Psoas muscle (tissue), 8 donors: ENCODE data around the gene CELF2. TPM values are rescaled to one million over a fixed set of nuclear protein-coding genes. Genes with fewer than 3 reads are reported as not detected.

ENCODE experiments used
- ATAC-seq, 4 donors: fragments of 200-7000 bp; cut with Tn5 transposase; one replicate each; pipeline ENCODE4 v1.9.1; 2020; ENCODE audit warnings: moderate library complexity in 3 of 4, mild to moderate bottlenecking in 2 of 4
- DNase-seq, 2 donors: peaks; one replicate each; pipeline ENCODE4 v3.0.0-alpha.2; 2020
- H3K27ac ChIP-seq: fragments of 200-600 bp; one replicate; pipeline ENCODE4 v1.8.0; 2022
- H3K27me3 ChIP-seq, 3 donors: fragments of 200-600 bp in 1 of 3; one replicate each; pipeline versions ENCODE4 v1.6.1 to v1.8.0; 2013 to 2022; ENCODE audit warnings: low read length in 2 of 3, mild to moderate bottlenecking in 2 of 3, moderate library complexity in 1 of 3; ENCODE audit not compliant: insufficient read depth in 3 of 3
- H3K36me3 ChIP-seq, 2 donors: fragments of 200-600 bp in 1 of 2; one replicate each; pipeline versions ENCODE4 v1.6.1 to v1.8.0; 2013 to 2022; ENCODE audit warnings: low read depth in 1 of 2, mild to moderate bottlenecking in 1 of 2, moderate library complexity in 1 of 2; ENCODE audit not compliant: insufficient read depth in 1 of 2
- H3K4me1 ChIP-seq: fragments of 200-600 bp; one replicate; pipeline ENCODE4 v1.8.0; 2022
- H3K4me3 ChIP-seq: fragments of 200-600 bp; one replicate; pipeline ENCODE4 v1.8.0; 2022; ENCODE audit warnings: mild to moderate bottlenecking
- H3K9me3 ChIP-seq: fragments of 200-600 bp; one replicate; pipeline ENCODE4 v1.8.0; 2022
- CTCF ChIP-seq: fragments of 200-600 bp; IDR thresholded peaks from one replicate; pipeline ENCODE4 v1.8.0; 2022; ENCODE audit warnings: antibody characterized with exemption
- WGBS, 3 donors: extraction: QIAGEN DNeasy Blood & Tissue Kit; methylation state at CpG; one replicate each; pipeline versions ENCODE4 v1.1.6 to v1.1.7; 2013; 5-methylcytosine and 5-hydroxymethylcytosine counted together
- intact Hi-C, 2 donors: fragments of 100-400 bp; cut with DNase I; formaldehyde crosslinking; loops; one replicate each; pipeline versions ENCODE4 v1.11.0 to v1.14.2; 2022
- polyA plus RNA-seq, 3 donors: library from polyadenylated mRNA; stranded (reverse); fragments of 200-250 nt; gene quantifications; one replicate each; pipeline ENCODE4 v1.2.3, GENCODE V29; 2013
- total RNA-seq, 4 donors: library from RNA; stranded (reverse); fragmentation: NEBNext Ultra II Directional in 2 of 4; extraction: Animal tissue kit (Norgen Biotek cat#: 25700) in 2 of 4; gene quantifications; one replicate each; pipeline versions ENCODE4 v1.2.1 to v1.2.4, GENCODE V29; 2021 to 2023
- donor health status: healthy with polysubstance abuse.
- donor health status: DM: no; HTN: no; CAD: no; lungs with moderate emphysema.
- donor health status: Bipolar disorder and iron deficiency.
- donor health status: healthy.
- donor health status: DM: yes; HTN: yes; CAD: no.
- donor health status: DM: no; HTN: no; CAD: no.
- donor health status: DM: no; HTN: no; CAD: no.
- donor health status: DM: yes; HTN: yes; CAD: no.

CELF2 gene
- total and polyA plus RNA-seq, 7 donors, result 9.8 to 47.8 (median 29.0) TPM

- intact Hi-C loops, result no loop called here
- Histone ChIP-seq H3K36me3 (no peaks in the 10 kb centered on the region), H3K27me3 (no peaks in the 10 kb centered on the region), H3K9me3 (no peaks in the 10 kb centered on the region), H3K4me1 (peaks cover 30% of the 10 kb centered on the region), H3K27ac (no peak overlapping the region), H3K4me3 (no peak overlapping the region)
- TF ChIP-seq CTCF, result no peak
- DNase-seq (no peak), ATAC-seq (no peak)
- 60 to 72% (median 64%) methylated on average over 4 of the region's 4 CpGs for WGBS, 3 donors
Observed at GRCh38 chr10:11037991-11038390, 20.3 kb downstream of the CELF2 start.

GRCh38 chr10:11042357-11042756 lies 24.7 kb downstream of the CELF2 start:
- WGBS, 3 donors, result 91 to 96% (median 93%) methylated on average over 4 of the region's 4 CpGs
- intact Hi-C loops, result no loop called here
- H3K27me3 ChIP-seq, result no peaks in the 10 kb centered on the region
- peaks cover 12% of the 10 kb centered on the region for H3K4me1 ChIP-seq
- H3K4me3 ChIP-seq, result no peak overlapping the region
- TF ChIP-seq CTCF, result no peak
- ATAC-seq, result no peak
- H3K36me3 ChIP-seq, result no peaks in the 10 kb centered on the region
- no peak overlapping the region for H3K27ac ChIP-seq
- DNase-seq, result no peak
- H3K9me3 ChIP-seq, result no peaks in the 10 kb centered on the region

- no peaks in the 10 kb centered on the region for H3K27me3 ChIP-seq
- H3K4me1 ChIP-seq, result peaks cover 18% of the 10 kb centered on the region
- intact Hi-C loops, result no loop called here
- no peak overlapping the region for H3K4me3 ChIP-seq
- H3K9me3 ChIP-seq, result no peaks in the 10 kb centered on the region
- DNase-seq (no peak), ATAC-seq (no peak)
- no peak for TF ChIP-seq CTCF
- no peaks in the 10 kb centered on the region for H3K36me3 ChIP-seq
- 77 to 86% (median 83%) methylated on average over 4 of the region's 4 CpGs for WGBS, 3 donors
- no peak overlapping the region for H3K27ac ChIP-seq
Observed at GRCh38 chr10:11043039-11043438, 25.4 kb downstream of the CELF2 start.

- intact Hi-C loops, result no loop called here
- DNase-seq (no peak), ATAC-seq (peak in 2 of 4 donors; percentile 14 to 44)
- TF ChIP-seq CTCF, result no peak
- no peaks in the 10 kb centered on the region for H3K9me3 ChIP-seq
- no peaks in the 10 kb centered on the region for H3K36me3 ChIP-seq
- H3K4me3 ChIP-seq, result no peak overlapping the region
- 77 to 90% (median 82%) methylated on average over 23 of the region's 23 CpGs for WGBS, 3 donors
- H3K27me3 ChIP-seq, result no peaks in the 10 kb centered on the region
- H3K27ac ChIP-seq, result no peak overlapping the region
- peaks cover 19% of the 10 kb centered on the region for H3K4me1 ChIP-seq
Observed at GRCh38 chr10:11043446-11044127, 25.9 kb downstream of the CELF2 start.

GRCh38 chr10:11045487-11045886 lies 27.8 kb downstream of the CELF2 start:
- TF ChIP-seq CTCF, result no peak
- no peak overlapping the region for H3K27ac ChIP-seq
- no peak for DNase-seq
- peaks cover 34% of the 10 kb centered on the region for H3K4me1 ChIP-seq
- H3K4me3 ChIP-seq, result no peak overlapping the region
- H3K36me3 ChIP-seq, result no peaks in the 10 kb centered on the region
- no peak for ATAC-seq
- H3K27me3 ChIP-seq, result no peaks in the 10 kb centered on the region
- WGBS, 3 donors, result 89 to 97% (median 97%) methylated on average over 3 of the region's 3 CpGs
- H3K9me3 ChIP-seq, result no peaks in the 10 kb centered on the region
- intact Hi-C loops, result no loop called here
